Measurements from ENCODE around the gene DNAJC1.

Gene DNAJC1

GRCh38 chr10:21993360-21994001 is 10.0 kb downstream of the DNAJC1 start:
- no peak for DNase-seq (ENCODE audit: low read depth, low spot score)
- H3K27ac ChIP-seq, result no peak overlapping the region
- H3K9ac ChIP-seq (ENCODE audit: insufficient read length), result no peak overlapping the region
- H3K36me3 ChIP-seq (ENCODE audit: insufficient read depth, low read length), result no peaks in the 10 kb centered on the region
- TF ChIP-seq POLR2AphosphoS5 (IDR thresholded peaks at IDR 0.05; ENCODE audit: borderline replicate concordance, low read depth, low read length) (no peak), EZH2 (IDR thresholded peaks at IDR 0.05) (no peak), FOXP2 (optimal IDR thresholded peaks at IDR 0.05; ENCODE audit: control extremely low read depth, extremely low read length, insufficient read depth) (no peak)
- H3K9me3 ChIP-seq (ENCODE audit: low read depth, low read length), result no peaks in the 10 kb centered on the region
- no peak overlapping the region for H3K4me3 ChIP-seq

GRCh38 chr10:21991785-21992184 is 11.7 kb downstream of the DNAJC1 start:
- no peak overlapping the region for H3K4me3 ChIP-seq
- H3K9me3 ChIP-seq (ENCODE audit: low read depth, low read length), result no peaks in the 10 kb centered on the region
- no peak overlapping the region for H3K9ac ChIP-seq (ENCODE audit: insufficient read length)
- H3K36me3 ChIP-seq (ENCODE audit: insufficient read depth, low read length), result no peaks in the 10 kb centered on the region
- no peak for TF ChIP-seq EZH2 (IDR thresholded peaks at IDR 0.05)
- H3K27ac ChIP-seq, result no peak overlapping the region
- no peak for DNase-seq (ENCODE audit: low read depth, low spot score)

- Histone ChIP-seq H3K9me3 (ENCODE audit: low read depth, low read length) (no peaks in the 10 kb centered on the region), H3K27ac (no peak overlapping the region), H3K4me3 (no peak overlapping the region), H3K9ac (ENCODE audit: insufficient read length) (no peak overlapping the region), H3K36me3 (ENCODE audit: insufficient read depth, low read length) (no peaks in the 10 kb centered on the region)
- DNase-seq (ENCODE audit: low read depth, low spot score), result no peak
- TF ChIP-seq EZH2 (IDR thresholded peaks at IDR 0.05) (no peak), POLR2AphosphoS5 (IDR thresholded peaks at IDR 0.05; ENCODE audit: borderline replicate concordance, low read depth, low read length) (no peak), FOXP2 (optimal IDR thresholded peaks at IDR 0.05; ENCODE audit: control extremely low read depth, extremely low read length, insufficient read depth) (no peak)
Observed at GRCh38 chr10:21990449-21990848, 13.1 kb downstream of the DNAJC1 start.

GRCh38 chr10:21989453-21990154 is 13.9 kb downstream of the DNAJC1 start:
- no peak overlapping the region for H3K27ac ChIP-seq
- no peaks in the 10 kb centered on the region for H3K9me3 ChIP-seq (ENCODE audit: low read depth, low read length)
- no peak for DNase-seq (ENCODE audit: low read depth, low spot score)
- no peak for TF ChIP-seq FOXP2 (optimal IDR thresholded peaks at IDR 0.05; ENCODE audit: control extremely low read depth, extremely low read length, insufficient read depth)
- TF ChIP-seq EZH2 (IDR thresholded peaks at IDR 0.05), result no peak
- no peak for TF ChIP-seq POLR2AphosphoS5 (IDR thresholded peaks at IDR 0.05; ENCODE audit: borderline replicate concordance, low read depth, low read length)
- H3K36me3 ChIP-seq (ENCODE audit: insufficient read depth, low read length), result no peaks in the 10 kb centered on the region
- H3K9ac ChIP-seq (ENCODE audit: insufficient read length), result no peak overlapping the region
- H3K4me3 ChIP-seq, result no peak overlapping the region

- Histone ChIP-seq H3K27ac (no peak overlapping the region), H3K4me3 (no peak overlapping the region), H3K9me3 (ENCODE audit: low read depth, low read length) (no peaks in the 10 kb centered on the region), H3K36me3 (ENCODE audit: insufficient read depth, low read length) (no peaks in the 10 kb centered on the region), H3K9ac (ENCODE audit: insufficient read length) (no peak overlapping the region)
- DNase-seq (ENCODE audit: low read depth, low spot score), result no peak
- TF ChIP-seq POLR2AphosphoS5 (IDR thresholded peaks at IDR 0.05; ENCODE audit: borderline replicate concordance, low read depth, low read length), result no peak
- TF ChIP-seq EZH2 (IDR thresholded peaks at IDR 0.05), result no peak
- TF ChIP-seq FOXP2 (optimal IDR thresholded peaks at IDR 0.05; ENCODE audit: control extremely low read depth, extremely low read length, insufficient read depth), result no peak
Observed at GRCh38 chr10:21985541-21985940, 18.0 kb downstream of the DNAJC1 start.

GRCh38 chr10:21981118-21981517 is 22.4 kb downstream of the DNAJC1 start:
- peak overlapping the region; percentile 64; the same call in 1 of the 2 replicates for H3K27ac ChIP-seq
- DNase-seq (ENCODE audit: low read depth, low spot score), result no peak
- no peaks in the 10 kb centered on the region for H3K9me3 ChIP-seq (ENCODE audit: low read depth, low read length)
- no peak overlapping the region for H3K9ac ChIP-seq (ENCODE audit: insufficient read length)
- H3K36me3 ChIP-seq (ENCODE audit: insufficient read depth, low read length), result no peaks in the 10 kb centered on the region
- H3K4me3 ChIP-seq, result peak overlapping the region; percentile 7; the same call in 1 of the 2 replicates
- no peak for TF ChIP-seq POLR2AphosphoS5 (IDR thresholded peaks at IDR 0.05; ENCODE audit: borderline replicate concordance, low read depth, low read length)
- TF ChIP-seq EZH2 (IDR thresholded peaks at IDR 0.05), result no peak
- TF ChIP-seq FOXP2 (optimal IDR thresholded peaks at IDR 0.05; ENCODE audit: control extremely low read depth, extremely low read length, insufficient read depth), result no peak

- Histone ChIP-seq H3K4me3 (0 out of 2 replicates have a peak overlapping the region, but pooled peaks have one; percentile 7), H3K36me3 (ENCODE audit: insufficient read depth, low read length) (no peaks in the 10 kb centered on the region), H3K9ac (ENCODE audit: insufficient read length) (no peak overlapping the region), H3K27ac (peak overlapping the region; percentile 64; the same call in 1 of the 2 replicates), H3K9me3 (ENCODE audit: low read depth, low read length) (no peaks in the 10 kb centered on the region)
- TF ChIP-seq FOXP2 (optimal IDR thresholded peaks at IDR 0.05; ENCODE audit: control extremely low read depth, extremely low read length, insufficient read depth), result no peak
- TF ChIP-seq EZH2 (IDR thresholded peaks at IDR 0.05), result no peak
- TF ChIP-seq POLR2AphosphoS5 (IDR thresholded peaks at IDR 0.05; ENCODE audit: borderline replicate concordance, low read depth, low read length), result no peak
- no peak for DNase-seq (ENCODE audit: low read depth, low spot score)
Observed at GRCh38 chr10:21980691-21981090, 22.8 kb downstream of the DNAJC1 start.

- Histone ChIP-seq H3K9ac (ENCODE audit: insufficient read length) (no peak overlapping the region), H3K9me3 (ENCODE audit: low read depth, low read length) (no peaks in the 10 kb centered on the region), H3K4me3 (peak overlapping the region; percentile 12; the same call in 1 of the 2 replicates), H3K36me3 (ENCODE audit: insufficient read depth, low read length) (no peaks in the 10 kb centered on the region), H3K27ac (no peak overlapping the region)
- no peak for DNase-seq (ENCODE audit: low read depth, low spot score)
- TF ChIP-seq EZH2 (IDR thresholded peaks at IDR 0.05), result no peak
- no peak for TF ChIP-seq FOXP2 (optimal IDR thresholded peaks at IDR 0.05; ENCODE audit: control extremely low read depth, extremely low read length, insufficient read depth)
- no peak for TF ChIP-seq POLR2AphosphoS5 (IDR thresholded peaks at IDR 0.05; ENCODE audit: borderline replicate concordance, low read depth, low read length)
Observed at GRCh38 chr10:21978191-21978862, 25.2 kb downstream of the DNAJC1 start.
